Measurements from ENCODE around the gene CRIP2. TPM values are rescaled to one million over a fixed set of nuclear protein-coding genes. Genes with fewer than 3 reads are reported as not detected.

CRIP2 gene
- polyA plus RNA-seq, 1 experiment = 28.2 TPM

DNA sequence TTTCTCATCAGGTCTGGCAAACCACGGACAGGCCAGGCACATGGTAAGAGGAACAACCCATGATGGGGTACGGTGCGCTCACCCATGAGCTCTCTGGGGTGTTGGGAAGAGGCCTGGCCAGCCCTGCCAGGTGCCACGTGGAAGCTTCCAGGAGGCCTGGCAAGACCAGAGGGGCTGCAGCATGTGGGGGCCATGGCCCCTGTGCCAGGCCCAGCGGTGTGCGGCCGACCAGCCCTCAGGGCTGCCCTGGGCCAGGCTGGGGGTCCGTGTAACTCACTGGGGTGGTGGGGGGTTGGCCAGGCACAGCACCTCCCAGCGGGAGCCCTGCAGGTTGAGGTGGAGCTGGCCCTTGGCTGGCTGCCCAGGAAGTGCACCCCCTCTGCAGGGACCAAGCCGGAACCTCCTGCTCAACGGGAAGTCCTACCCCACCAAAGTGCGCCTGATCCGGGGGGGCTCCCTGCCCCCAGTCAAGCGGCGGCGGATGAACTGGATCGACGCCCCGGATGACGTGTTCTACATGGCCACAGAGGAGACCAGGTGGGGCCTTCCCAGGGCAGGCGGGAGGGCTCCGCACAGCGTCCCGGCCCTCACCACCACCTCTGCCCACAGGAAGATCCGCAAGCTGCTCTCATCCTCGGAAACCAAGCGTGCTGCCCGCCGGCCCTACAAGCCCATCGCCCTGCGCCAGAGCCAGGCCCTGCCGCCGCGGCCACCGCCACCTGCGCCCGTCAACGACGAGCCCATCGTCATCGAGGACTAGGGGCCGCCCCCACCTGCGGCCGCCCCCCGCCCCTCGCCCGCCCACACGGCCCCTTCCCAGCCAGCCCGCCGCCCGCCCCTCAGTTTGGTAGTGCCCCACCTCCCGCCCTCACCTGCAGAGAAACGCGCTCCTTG lies 4.9 kb upstream of the CRIP2 start:
- ChIA-PET POLR2A (interaction anchor here (1.4 kb wide), 1 partner anchor 11 kb away, joined by 3 read pairs; no protein-coding TSS in a partner anchor), CTCF (interaction anchor here (0.5 to 7.4 kb wide), 4 partner anchors 12 to 1658 kb away, joined by 3 to 37 read pairs (median 4); no protein-coding TSS in a partner anchor)
- H3K4me3 ChIP-seq (ENCODE audit: low read depth, low read length) = no peak overlapping the region
- H3K27me3 ChIP-seq (ENCODE audit: control insufficient read depth, insufficient read depth, low read length) = no peaks in the 10 kb centered on the region
- no peaks in the 10 kb centered on the region; the same call in 1 of the 2 replicates for H3K9me3 ChIP-seq (ENCODE audit: control insufficient read depth, insufficient read depth, low read length)
- no peak overlapping the region for H3K27ac ChIP-seq (ENCODE audit: low read depth, low read length)
- DNase-seq (ENCODE audit: low read depth, low spot score) = no peak
- TF ChIP-seq, protein P1, sequence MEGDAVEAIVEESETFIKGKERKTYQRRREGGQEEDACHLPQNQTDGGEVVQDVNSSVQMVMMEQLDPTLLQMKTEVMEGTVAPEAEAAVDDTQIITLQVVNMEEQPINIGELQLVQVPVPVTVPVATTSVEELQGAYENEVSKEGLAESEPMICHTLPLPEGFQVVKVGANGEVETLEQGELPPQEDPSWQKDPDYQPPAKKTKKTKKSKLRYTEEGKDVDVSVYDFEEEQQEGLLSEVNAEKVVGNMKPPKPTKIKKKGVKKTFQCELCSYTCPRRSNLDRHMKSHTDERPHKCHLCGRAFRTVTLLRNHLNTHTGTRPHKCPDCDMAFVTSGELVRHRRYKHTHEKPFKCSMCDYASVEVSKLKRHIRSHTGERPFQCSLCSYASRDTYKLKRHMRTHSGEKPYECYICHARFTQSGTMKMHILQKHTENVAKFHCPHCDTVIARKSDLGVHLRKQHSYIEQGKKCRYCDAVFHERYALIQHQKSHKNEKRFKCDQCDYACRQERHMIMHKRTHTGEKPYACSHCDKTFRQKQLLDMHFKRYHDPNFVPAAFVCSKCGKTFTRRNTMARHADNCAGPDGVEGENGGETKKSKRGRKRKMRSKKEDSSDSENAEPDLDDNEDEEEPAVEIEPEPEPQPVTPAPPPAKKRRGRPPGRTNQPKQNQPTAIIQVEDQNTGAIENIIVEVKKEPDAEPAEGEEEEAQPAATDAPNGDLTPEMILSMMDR (IDR thresholded peaks at IDR 0.05; ENCODE audit: low read depth, low read length) = no peak

GRCh38 chr14:105470350-105471296 lies 4.0 kb upstream of the CRIP2 start:
- H3K27me3 ChIP-seq (ENCODE audit: control insufficient read depth, insufficient read depth, low read length) = no peaks in the 10 kb centered on the region
- CTCF ChIA-PET = interaction anchor here (1.4 to 7.4 kb wide), 3 partner anchors 11 to 22 kb away, joined by 4 to 37 read pairs (median 8); no protein-coding TSS in a partner anchor
- DNase-seq (ENCODE audit: low read depth, low spot score) = no peak
- H3K4me3 ChIP-seq (ENCODE audit: low read depth, low read length) = no peak overlapping the region
- POLR2A ChIA-PET = interaction anchor here (1.1 kb wide), 1 partner anchor 19 kb away, joined by 3 read pairs; no protein-coding TSS in a partner anchor
- H3K9me3 ChIP-seq (ENCODE audit: control insufficient read depth, insufficient read depth, low read length) = no peaks in the 10 kb centered on the region; the same call in 1 of the 2 replicates
- TF ChIP-seq, protein P1 (IDR thresholded peaks at IDR 0.05; ENCODE audit: low read depth, low read length) = no peak
- H3K27ac ChIP-seq (ENCODE audit: low read depth, low read length) = no peak overlapping the region

DNA sequence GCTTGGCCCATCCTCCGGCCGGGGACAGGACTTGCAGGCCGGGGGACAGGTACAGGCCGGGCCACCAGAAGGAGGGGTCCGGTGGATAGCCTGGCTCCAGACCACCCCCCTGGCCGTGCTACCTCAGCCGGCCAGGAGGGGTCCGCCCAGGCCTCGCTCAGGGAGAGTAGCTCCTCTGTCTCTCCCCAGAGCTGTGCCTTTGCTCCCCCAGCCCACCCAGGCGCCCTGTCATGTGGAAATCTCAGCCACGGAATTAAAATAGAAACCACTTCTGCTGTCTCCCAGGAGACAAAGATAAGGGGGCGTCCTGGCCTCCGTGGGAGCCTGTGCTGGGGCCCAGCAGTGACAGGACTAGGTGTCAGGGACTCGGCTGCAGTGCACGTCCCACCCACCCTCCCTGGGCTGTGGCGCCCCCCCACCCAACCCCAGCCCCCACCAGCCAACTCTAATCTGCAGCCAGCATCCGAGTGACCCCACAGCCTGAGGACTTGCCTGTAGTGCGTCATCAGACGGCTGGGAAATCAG lies 3.3 kb upstream of the CRIP2 start:
- ChIA-PET POLR2A (interaction anchor here (1.1 to 1.6 kb wide), 2 partner anchors 9 to 18 kb away, joined by 3 to 5 read pairs; no protein-coding TSS in a partner anchor), CTCF (interaction anchor here (1.4 to 7.4 kb wide), 3 partner anchors 10 to 23 kb away, joined by 4 to 37 read pairs (median 8); no protein-coding TSS in a partner anchor)
- Histone ChIP-seq H3K27ac (ENCODE audit: low read depth, low read length) (no peak overlapping the region), H3K27me3 (ENCODE audit: control insufficient read depth, insufficient read depth, low read length) (no peaks in the 10 kb centered on the region), H3K9me3 (ENCODE audit: control insufficient read depth, insufficient read depth, low read length) (no peaks in the 10 kb centered on the region; the same call in 1 of the 2 replicates), H3K4me3 (ENCODE audit: low read depth, low read length) (no peak overlapping the region)
- TF ChIP-seq, protein P1 (IDR thresholded peaks at IDR 0.05; ENCODE audit: low read depth, low read length) = peak; percentile 30
- DNase-seq (ENCODE audit: low read depth, low spot score) = no peak

- DNase-seq (ENCODE audit: low read depth, low spot score) = no peak
- no peak overlapping the region for H3K4me3 ChIP-seq (ENCODE audit: low read depth, low read length)
- ChIA-PET POLR2A (interaction anchor here (1.1 to 1.6 kb wide), 2 partner anchors 9 to 18 kb away, joined by 3 to 5 read pairs; no protein-coding TSS in a partner anchor), CTCF (interaction anchor here (1.9 to 7.4 kb wide), 2 partner anchors 9 to 18 kb away, joined by 8 to 37 read pairs; no protein-coding TSS in a partner anchor)
- TF ChIP-seq, protein P1 (IDR thresholded peaks at IDR 0.05; ENCODE audit: low read depth, low read length) = no peak
- H3K27me3 ChIP-seq (ENCODE audit: control insufficient read depth, insufficient read depth, low read length) = no peaks in the 10 kb centered on the region
- H3K27ac ChIP-seq (ENCODE audit: low read depth, low read length) = no peak overlapping the region
- H3K9me3 ChIP-seq (ENCODE audit: control insufficient read depth, insufficient read depth, low read length) = no peaks in the 10 kb centered on the region; the same call in 1 of the 2 replicates
Measured at GRCh38 chr14:105471823-105472485, 2.7 kb upstream of the CRIP2 start.
